HS-27A (cell line): ENCODE measurements around the gene MOSPD2.

Source experiments
- DNase-seq: peaks from one replicate; pipeline ENCODE4 v3.0.0-alpha.2; 2012; ENCODE audit warnings: low read depth, missing footprints

The MOSPD2 gene

DNA sequence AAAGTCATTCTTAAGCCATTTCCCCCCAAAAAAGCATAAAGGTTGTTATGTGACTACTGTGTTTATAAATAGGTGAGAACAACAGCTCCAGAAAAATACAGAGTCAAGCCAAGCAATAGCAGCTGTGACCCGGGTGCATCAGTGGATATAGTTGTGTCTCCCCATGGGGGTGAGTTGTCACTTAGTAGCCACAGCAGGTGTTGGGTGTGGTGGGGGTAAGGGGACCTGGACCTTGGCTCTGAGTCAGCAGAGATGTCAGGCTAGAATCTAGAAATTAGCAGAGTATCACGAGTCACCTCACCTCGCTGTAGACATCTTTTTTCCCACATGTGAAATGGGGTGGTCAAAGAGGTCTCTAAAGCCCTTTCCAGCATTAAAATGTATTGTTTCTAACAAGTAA, 42.4 kb downstream of the MOSPD2 start:
- DNase-seq = no peak

DNA sequence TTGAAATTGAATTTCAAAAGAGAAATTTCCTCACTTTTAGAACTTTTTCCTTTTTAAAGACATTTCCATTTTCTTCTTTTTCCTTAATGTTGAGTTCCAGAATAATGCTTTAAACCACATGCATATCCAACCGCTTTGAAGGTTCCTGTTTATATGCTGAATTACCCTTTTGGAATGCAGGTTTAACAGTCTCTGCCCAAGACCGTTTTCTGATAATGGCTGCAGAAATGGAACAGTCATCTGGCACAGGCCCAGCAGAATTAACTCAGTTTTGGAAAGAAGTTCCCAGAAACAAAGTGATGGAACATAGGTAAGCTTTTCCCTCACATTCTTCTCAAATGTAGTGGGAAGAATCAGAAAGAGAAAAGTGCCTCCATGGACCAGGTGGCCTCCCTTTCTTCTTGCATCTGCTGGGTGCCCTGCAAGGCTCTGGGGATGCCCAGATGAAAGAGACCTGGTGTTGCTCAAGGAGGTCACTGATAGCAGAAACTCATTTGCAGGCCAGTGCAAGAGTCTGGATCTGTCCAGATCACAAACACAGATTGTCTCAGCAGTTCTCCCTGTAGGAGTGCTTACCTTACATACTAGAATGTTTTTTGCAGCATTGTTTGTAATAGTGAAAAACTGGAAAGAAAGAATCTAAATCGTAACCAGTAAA, 42.9 kb downstream of the MOSPD2 start:
- DNase-seq = peak; percentile 48

DNA sequence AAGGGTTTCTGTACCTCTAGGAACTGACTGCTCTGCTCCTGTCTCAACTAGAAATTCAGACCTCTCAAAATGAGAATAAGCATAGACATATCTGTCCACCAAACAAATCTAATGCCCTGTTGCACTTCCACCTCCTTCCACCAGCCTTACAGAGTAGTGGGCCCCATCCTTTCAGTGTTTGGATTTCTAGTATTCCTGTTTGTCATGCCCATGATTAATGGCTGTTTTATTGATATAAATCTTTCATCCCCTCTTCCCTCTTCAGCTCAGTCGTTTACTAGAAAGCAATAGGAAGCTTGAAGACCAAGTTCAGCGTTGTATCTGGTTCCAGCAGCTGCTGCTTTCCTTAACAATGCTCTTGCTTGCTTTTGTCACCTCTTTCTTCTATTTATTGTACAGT, 46.2 kb downstream of the MOSPD2 start:
- DNase-seq = no peak

DNA sequence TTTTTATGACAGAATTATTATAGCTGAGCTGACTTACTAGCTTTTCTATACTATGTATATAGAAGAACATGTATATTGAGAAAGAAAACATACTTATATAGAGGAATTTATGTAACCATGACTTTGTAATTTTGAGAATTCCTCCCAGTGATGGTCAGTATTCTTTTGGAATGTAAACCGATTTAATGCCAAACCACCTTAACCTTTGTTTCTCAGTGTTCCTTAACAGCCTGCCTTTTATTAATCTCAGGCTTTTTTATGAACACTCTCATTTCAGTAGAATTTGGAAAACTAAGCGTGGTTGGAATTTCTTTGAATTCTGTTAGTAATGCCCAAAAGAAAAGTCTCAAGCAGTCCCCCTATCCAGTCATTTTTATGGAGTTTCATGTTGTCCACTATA, 47.0 kb downstream of the MOSPD2 start:
- no peak for DNase-seq

DNA sequence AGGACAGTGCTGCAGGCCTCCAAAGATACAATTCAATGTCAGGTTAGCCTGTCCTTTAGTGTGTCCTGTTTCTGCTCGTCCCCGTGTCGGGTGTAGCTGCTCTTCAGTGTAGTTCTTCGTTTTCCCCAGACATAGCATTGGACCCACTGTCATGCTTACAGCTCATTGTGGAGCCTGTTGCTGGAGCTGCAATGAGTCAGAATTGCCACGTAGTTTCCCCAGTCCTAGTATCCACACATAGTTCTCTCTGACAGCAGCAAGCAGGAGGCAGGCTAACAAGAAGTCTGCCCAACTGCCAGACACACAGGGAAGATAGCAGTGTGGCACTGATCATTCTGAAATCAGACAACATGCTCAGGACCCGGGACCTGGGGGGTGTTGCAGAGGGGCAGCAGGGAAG, 49.2 kb downstream of the MOSPD2 start:
- no peak for DNase-seq

DNA sequence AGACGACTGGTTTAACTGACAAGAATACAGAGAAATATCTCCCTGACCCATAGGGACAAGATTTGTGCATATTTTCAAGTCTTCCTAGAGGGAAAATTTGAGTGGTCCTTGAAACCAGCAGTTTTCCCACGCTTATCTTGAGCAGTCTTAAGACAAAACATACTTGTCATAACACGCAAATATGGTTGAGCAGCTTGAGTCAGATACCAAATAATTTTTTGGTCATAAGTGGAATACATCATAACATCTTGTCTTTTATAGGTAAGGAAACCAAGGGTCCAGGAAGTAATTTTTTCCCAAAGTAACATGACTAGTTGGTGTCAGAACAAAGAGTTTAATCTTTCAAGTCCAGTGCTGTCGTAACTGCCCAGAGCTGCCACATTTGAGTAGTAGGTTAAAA, 50.5 kb downstream of the MOSPD2 start:
- DNase-seq = no peak

DNA sequence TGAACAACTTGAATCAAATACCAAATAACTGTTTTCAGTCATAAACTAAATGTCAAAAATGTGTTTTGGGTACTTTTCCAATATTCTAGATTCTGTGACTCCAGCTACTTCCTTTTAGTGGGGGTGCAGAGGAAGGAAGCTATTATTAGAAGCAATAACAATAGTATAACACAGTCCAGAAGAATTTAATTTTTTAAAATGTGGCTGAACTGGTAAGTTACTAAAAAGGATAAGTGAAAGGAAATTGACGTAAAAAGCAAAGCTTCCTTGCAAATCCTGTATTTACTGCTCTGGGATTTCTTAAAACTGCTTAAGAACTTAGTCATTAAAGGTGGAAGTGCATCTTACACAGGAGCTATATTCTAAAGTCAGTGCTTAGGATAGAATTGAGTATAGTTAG, 53.2 kb downstream of the MOSPD2 start:
- DNase-seq = no peak

DNA sequence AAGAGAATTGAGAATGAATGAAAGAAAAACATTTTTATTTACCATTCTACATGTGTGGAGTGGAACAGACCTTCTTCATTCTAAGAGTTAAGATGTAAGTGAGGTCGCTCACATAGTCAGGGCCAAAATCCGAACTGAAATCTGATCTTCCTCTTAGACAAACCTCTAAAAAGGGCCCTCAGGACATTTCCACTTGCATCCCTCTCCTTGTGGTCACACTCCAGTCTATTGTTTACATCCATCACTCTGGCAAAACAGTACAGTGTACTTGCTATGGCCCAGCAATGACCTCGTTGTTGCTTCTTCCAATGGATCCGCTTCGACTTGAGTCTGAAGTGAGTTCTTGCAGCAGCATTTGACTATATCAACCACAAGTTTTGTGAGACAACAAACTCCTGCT, 54.2 kb downstream of the MOSPD2 start:
- DNase-seq = no peak

DNA sequence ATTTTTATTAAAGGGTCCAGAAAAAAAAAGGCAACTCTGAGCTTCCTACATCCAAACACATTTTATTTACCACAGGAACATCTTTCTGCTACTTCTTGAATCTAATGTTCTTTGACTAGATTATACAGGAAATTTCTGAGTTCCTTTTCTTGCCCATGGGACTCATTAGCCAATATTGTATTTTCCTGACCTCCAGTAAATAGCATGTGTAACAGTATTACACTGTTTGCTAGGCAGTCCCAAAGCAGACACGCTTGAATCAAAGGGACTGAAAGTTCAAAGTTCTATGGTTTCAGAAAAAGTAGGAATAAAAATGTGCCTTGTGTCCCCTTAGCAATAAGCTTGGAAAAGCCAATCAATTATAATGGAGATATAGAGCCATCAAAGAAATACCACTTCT, 57.4 kb downstream of the MOSPD2 start:
- no peak for DNase-seq

DNA sequence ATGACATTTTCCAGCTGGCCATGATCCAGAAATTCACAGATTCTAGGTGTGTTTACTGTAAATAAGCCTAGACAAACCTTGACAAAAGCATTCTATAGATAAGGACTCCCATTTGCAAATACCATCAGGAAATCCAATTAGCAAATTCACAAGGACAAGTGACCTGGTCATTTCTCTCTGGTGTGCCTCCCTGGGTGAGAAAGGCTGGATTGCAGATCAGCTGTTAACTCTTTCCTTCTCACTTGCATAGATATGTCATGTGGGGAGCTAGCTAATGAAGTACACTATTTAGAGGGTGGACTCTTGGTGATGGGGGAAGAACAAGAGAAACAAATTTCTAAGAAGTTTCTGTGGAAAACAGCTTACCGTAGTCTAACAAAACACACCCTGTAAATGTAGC, 58.9 kb downstream of the MOSPD2 start:
- no peak for DNase-seq

DNA sequence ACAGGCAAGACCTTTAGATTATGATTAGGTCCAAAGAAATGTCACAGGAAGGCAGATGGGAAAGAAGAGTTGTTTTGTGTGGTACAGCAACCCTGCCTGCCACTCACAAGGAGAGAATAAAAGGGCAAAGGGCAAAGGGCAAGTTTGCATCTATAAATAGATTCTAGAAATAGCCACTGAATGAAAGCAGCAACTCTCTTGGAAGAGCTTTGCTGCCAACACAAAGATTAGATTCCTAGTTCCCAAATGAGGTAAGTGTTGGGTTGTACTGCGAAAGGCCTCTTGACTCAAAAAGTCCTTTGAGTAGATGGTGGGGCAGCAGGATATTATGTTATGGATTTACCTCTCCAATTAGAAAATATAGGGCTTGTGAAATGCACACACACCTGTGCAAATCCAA, 61.2 kb downstream of the MOSPD2 start:
- no peak for DNase-seq

DNA sequence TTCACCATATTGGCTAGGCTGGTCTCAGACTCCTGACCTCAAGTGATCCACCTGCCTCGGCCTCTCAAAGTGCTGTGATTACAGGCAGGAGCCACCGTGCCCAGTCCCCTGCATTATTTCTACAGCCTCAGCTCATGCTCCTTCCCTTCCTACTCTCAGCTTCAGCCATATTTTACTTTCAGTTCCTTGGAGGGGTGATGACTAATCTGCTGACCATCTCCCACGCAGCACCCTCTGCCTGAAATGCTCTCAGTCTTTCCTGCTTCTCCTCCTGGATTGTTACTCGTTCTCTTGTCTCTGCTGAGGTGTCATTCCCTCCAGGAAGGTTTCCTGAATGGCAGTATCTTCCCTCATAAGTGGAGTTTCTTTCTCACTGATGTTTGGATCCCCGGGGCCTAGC, 63.3 kb downstream of the MOSPD2 start:
- no peak for DNase-seq

DNA sequence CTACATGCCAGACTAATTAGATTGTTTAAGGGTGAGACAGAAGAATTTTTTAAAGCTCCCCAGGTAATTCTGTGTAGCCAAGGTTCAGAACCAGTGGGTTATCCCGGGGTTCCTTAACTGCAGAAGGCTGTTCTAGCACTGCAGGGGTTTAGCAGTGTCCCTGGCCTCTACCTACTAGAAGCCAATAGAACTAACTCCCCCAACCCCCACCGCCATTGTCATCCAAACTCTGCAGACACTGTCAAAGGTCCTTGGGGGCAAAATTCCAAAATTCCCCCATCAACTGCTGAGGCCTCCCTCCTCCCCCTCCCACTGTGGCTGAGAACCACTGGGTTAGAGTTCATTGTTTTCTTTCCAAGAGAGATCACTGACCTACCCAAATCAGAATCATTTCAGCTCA, 66.4 kb downstream of the MOSPD2 start:
- no peak for DNase-seq

DNA sequence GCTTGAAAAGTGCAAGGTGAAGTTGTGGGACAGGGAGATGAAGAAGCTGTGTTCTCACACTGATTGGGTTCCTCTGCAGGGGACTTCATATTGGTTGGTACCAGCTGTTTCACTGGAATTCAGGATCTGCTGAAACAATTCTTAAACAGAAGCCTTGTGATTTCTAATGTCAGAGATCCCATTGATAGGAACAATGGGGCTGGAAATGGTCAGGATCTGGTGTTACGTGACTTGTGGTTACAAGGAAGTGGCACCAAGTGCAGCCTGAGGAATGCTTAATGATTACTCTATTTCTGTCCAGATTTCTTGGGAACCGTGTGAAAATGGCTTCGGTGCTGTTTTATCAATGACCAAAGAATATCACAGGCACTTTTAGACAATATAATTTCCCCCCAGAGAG, 68.1 kb downstream of the MOSPD2 start:
- no peak for DNase-seq

DNA sequence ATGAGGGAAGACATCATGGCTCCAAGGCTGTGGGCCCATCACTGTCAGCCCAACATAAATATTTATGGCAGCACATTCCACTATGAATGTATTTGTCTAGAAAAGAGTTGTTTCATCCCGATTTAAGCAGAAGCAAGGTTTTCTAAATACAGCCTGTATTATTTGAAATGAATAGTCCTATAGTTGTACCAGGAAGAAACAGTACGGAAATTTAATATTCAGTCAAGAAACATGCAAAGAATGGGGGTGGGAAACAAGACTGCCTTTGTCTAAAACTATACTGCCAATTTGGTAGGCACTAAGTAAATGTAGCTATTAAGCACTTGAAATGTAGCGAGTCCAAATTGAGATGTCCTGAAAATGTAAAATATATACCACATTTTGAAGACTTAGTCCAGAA, 69.1 kb downstream of the MOSPD2 start:
- no peak for DNase-seq

DNA sequence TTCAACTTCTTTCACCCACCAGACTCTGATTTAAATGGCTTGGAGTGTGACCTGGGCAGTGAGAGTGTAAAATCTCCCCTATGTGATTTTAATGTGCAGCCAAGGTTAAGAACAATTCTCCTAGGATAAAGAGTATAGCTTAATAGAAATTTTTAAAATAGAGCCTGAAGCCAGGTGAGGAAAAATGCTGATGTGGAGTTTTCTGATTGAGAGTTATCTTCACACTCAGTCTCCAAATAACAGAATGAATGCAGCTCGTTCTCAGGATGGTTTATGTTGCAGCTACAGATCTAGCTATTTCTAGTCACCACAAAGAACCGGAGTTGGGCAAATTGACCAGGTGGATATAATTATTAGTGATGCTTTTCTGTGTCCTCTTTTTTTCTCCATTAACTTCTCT, 70.7 kb downstream of the MOSPD2 start:
- no peak for DNase-seq

DNA sequence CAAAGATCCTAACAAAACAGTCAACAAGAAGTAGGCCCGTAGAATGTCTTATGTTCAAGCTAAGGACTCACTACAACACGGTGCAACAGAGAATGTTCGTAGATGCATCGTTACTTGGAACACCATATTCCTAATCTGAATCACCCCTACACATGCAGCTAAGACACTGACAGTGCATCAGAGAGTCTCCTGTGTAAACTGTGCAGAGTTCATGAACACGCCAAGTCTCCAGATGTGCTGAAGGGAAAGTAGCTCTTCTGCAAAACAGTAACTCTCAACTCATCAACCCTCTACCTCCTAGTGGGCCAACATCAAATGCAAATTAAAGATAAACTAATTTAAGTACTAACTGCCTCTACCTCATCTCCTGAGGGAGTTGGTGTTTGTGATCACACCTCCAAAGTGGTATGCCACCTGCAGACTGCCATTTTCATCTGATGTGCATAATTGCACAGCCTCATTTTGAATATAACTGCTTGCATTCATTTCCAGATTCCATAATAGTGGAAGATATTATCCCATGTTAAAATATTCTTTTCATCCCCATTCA, 73.5 kb downstream of the MOSPD2 start:
- DNase-seq = no peak

DNA sequence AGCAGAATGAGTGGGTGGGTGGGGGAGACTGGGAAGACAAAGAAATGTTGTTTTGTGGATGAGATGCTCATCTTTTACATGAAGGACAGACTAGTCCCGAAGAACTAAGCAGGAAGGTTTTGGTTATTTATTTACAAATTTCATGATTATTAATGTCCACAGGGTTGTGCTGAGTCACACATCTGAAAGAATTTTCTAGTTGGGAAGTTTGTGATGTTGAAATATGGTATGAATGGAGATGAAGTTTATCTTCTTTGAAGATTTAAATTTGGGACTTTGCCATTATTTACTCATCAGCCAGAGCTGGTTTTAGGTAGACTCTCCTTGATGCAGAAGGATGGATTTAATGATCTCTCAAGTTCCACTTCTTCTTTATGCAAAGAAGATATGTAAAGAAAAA, 75.5 kb downstream of the MOSPD2 start:
- no peak for DNase-seq

DNA sequence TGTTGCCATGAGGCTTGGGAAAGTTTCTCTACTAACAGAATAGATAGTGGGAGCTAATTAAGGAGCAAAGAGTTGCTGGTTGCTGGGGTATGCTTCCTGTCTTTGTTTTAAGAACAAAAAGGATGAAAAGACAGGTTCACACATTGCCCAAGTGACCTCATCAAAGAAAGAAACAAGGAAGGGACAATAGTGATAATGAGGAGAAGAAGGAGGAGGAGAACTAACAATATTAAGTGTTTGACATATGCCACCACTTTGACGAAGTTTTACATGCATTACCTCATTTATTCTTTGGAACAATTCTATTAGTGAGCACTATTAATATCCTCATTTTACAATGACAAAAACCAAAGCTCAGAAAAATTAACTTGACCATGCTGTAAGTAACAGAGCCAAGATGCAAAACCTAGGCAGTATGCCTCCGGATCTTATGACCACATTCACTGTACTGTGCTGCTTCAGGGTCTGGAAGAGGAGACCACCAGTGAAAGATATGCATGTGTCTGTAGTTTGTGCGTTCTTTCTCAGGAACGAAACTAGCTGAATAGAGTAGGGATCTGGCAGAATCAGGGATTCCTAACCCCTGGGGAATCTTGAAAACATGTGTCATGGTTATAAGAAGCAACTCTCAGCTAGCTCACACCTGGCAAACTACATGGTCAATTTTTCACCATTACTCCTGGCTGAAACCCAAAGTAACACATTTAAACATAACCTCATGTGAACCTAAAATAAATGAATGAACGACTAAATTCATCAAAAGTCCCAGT, 83.8 kb downstream of the MOSPD2 start:
- DNase-seq = no peak

DNA sequence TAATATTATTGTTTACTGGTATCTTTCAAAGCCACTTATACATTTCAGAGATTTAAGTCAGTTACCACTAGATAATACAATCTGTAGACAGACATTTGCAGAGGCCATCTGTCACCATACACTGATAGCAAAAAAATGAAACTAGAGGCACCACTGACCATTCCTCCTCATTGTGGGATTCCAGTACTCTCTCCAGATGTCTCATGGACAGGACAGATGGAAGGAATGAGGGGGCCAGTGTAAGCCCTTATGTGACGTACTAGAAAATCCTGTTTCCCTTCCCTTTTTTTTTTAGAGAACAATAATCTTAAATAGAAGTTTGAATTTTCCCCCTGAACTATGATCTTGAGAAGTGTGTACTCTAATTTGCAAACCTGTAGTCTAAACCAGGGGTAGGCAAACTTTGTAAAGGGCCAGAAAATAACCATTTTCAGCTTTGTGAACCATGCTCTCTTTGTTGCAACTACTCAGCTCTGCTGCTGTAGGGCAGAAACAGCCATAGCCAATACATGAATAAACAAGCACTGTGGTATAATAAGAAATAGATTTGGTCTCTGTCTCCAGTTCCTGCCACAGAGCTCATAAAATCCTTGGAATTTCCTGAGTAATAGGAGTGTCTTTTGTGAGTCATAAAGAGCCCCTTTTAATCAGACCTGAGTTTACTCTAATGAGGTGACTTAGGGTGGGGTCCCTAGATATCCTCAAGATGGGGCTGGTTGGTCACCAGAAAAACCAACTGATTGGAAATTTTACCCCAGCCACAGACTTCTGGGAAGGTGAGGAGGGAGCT, 90.4 kb downstream of the MOSPD2 start:
- DNase-seq = peak; percentile 55

DNA sequence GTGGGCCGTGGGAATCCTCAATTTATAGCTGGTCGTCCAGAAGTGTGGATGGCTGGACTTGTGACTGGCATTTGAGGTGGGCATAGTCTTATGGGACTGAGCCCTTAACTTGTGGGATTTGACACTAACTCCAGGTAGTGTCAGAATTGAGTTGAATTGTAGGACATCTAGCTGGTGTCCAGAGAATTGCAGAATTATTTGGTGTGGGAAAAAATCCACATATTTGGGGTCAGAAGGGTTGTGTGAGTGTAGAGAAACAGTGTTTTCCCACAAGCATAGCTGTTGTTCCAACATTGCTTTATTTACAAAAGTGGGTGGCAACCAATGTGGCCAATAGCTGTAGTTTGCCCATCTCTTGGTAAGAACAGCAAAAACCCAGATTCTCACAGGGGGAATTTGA, 91.3 kb downstream of the MOSPD2 start:
- DNase-seq = no peak
